HL-60/S4 (cell line): ENCODE measurements around the gene HOXD8.

Source experiments
- in situ Hi-C: fragments of 300-500 bp; cut with MboI; formaldehyde crosslinking; loops from 2 replicates; pipeline ENCODE4 v1.14.3; 2022; ENCODE audit warnings: low sequenced_read_pairs

Gene HOXD8

DNA sequence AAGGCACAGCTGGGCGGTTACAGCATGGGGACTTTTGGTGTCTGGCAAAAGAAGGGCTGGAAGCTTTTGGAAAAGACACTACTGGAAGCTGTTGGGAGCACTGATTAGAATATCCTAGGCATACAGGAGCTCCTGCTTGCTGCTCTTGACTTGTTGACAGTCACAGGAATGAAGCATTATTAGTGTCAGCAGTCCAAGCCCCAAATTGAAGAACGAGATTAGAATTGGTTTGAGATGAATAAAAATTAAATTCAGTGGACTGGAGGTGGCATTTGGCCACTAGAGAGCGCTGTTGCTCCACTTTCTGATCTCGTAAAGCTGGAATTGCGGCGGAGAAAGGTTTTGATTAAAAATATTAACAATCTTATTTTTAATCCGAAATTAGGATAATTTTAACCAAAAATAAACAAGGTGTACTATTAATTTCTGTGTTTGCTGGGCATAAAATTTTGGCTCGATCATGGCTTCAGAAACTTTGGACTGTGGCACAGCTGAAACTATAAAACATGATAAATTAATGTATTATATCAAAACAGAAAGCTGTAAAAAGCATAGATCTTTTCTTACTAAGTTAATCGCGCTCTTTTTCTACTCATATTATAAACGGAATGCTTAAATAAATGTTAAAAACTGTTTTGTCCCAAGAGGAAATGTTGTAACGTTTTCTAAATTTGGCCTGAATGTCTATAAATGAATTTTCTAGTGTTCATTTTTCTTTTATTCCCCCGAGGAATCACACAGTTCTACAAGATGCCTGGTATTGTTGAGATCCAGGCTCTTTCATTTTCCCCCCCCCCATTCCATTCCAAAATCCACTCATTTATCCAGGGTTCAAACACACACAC, 2.4 kb upstream of the HOXD8 start:
- in situ Hi-C loops = loop anchor here (10.0 to 25.0 kb wide), 4 partner anchors 335 to 1185 kb away; no protein-coding TSS in a partner anchor

DNA sequence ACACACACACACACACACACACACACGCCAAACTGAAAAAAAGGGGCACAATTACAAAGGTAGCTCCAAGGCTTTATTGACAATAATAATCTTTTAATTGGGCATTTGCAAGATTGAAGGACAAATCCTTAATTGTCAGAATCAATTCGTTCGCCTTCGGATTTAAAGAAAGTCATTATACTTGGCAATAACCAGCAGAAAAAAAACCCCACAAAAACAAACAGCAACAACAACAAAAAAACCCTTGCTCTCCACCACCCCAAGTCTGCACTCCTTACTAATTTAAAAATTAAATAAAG, 1.8 kb upstream of the HOXD8 start:
- in situ Hi-C loops = loop anchor here (10.0 to 25.0 kb wide), 4 partner anchors 335 to 1185 kb away; no protein-coding TSS in a partner anchor

DNA sequence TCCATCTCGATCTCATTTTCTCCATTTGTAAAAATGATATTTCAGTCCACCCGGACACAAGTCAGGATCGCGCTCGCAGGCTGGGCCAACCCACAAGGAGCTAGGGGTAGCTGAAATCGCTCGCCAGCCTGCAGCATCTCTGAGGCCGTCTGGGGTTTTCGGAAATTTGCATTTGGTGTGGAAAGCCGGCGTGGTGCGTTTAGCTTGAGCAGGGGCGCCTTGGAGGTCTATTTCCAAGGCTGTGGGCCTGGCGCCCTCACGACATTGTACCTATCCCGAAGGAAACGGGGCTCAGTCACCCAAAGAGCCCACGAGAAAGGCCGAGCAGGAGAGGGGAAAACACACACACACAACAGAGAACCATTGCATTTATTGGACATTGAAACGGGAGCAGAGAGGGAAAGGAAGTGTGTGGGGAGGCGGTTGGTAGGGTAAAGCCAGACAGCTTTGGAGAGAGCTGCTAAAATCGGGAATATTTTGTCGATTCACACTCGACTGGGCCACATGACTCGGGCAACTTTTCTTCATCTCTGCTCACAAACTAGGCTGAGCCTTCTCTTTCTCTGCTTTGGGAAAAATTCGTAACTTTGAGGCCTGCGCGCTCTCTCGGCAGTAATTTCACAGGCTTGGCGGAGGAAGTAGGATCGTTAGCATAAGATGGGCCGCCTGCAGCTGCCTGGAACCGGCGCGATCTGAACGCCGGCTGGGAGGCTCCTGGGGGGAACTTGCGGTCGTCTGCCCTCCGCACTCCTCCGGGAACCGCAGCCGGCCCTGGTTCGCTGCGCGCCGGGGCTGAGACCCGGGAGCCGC, 1.1 kb upstream of the HOXD8 start:
- in situ Hi-C loops = loop anchor here (10.0 to 25.0 kb wide), 4 partner anchors 334 to 1184 kb away; no protein-coding TSS in a partner anchor

DNA sequence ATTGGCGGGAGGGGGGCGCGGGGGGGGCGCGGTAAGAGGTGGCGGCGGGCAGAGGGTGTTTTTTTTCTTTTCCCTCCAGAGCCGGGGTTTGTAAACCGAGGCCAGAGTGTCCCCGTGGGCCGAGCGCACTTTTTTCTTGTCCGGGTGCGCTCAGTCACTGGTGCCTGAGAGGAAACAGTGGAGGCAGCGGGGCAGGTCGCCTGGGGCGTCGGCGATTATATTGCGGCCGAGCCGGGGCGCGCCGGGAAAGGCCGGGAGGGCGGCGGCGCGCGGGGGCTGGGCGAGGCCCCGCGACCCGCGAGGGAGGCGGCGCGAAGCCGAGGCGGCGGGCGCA, 275 bp downstream of the HOXD8 start:
- in situ Hi-C loops = loop anchor here (10.0 to 25.0 kb wide), 4 partner anchors 333 to 1183 kb away; no protein-coding TSS in a partner anchor

DNA sequence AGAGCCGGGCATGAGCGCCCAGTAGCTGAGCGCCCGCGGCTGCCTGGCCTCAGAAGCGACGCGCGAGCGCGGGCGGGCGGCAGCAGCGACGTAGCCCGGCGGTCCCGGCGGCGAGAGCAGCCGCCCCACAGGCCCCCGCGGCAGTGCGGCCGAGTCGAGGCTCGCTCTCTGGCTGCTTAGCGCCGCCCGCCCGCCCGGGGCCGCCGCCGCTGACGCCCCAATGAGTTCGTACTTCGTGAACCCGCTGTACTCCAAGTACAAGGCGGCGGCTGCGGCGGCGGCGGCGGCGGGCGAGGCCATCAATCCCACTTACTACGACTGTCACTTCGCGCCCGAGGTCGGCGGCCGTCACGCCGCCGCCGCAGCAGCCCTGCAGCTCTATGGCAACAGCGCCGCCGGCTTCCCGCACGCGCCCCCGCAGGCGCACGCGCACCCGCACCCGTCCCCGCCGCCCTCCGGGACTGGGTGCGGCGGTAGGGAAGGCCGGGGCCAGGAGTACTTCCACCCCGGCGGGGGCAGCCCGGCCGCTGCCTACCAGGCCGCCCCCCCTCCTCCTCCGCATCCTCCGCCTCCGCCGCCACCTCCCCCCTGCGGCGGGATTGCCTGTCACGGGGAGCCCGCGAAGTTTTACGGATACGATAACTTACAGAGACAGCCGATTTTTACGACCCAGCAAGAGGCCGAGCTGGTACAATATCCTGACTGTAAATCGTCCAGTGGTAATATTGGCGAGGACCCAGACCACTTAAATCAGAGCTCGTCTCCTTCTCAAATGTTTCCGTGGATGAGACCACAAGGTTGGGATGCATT, 847 bp downstream of the HOXD8 start:
- in situ Hi-C loops = loop anchor here (25.0 kb wide), 3 partner anchors 332 to 1182 kb away; no protein-coding TSS in a partner anchor

DNA sequence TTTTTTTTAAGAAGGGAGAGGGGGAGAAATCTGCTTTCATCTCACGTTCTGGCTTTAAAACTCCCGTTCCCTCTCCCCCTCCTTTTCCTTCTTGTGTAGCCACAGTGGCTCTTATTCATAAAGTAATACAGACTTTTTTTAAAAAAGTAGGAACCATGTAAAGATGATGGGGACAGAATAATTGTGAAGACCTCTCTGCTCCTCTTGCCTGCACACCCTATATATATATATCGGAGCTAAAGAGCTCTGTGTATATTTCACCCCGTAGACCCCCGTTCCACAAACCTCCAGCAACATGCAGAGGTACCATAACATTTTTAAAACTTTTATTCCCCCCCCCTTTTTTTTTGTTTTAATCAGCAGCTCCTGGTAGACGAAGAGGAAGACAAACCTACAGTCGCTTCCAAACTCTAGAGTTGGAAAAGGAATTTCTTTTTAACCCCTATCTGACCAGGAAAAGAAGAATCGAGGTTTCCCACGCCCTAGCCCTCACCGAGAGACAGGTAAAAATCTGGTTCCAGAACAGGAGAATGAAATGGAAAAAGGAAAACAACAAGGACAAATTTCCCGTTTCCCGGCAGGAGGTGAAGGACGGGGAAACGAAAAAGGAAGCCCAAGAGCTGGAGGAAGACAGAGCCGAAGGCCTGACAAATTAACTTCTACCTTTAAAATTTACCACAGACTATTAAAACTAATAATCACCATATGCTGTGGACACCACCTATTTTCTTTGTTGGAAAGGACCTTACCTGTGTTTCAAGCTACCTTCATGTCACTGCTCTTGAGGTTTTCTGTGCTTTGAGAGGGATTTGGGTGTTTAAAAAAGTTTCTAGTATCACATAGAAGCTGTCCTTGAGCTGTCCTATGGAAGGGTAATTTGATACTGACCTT, 1.7 kb downstream of the HOXD8 start:
- in situ Hi-C loops = loop anchor here (25.0 kb wide), 3 partner anchors 331 to 1181 kb away; no protein-coding TSS in a partner anchor

DNA sequence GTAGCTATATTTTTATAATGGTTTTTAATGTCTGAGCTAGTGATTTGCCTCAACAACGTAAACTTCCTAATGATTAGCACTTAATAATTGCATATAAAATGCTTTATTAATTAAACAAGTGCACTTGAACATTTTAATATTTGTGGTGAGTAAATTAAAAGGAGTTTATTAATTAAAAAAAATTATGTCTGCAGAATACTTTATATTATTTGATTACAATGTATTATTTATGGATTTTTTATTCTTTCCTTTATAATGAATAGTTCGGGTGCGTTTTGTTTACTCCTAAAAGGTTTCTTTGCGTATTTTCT, 2.3 kb downstream of the HOXD8 start:
- in situ Hi-C loops = loop anchor here (25.0 kb wide), 3 partner anchors 330 to 1180 kb away; no protein-coding TSS in a partner anchor

DNA sequence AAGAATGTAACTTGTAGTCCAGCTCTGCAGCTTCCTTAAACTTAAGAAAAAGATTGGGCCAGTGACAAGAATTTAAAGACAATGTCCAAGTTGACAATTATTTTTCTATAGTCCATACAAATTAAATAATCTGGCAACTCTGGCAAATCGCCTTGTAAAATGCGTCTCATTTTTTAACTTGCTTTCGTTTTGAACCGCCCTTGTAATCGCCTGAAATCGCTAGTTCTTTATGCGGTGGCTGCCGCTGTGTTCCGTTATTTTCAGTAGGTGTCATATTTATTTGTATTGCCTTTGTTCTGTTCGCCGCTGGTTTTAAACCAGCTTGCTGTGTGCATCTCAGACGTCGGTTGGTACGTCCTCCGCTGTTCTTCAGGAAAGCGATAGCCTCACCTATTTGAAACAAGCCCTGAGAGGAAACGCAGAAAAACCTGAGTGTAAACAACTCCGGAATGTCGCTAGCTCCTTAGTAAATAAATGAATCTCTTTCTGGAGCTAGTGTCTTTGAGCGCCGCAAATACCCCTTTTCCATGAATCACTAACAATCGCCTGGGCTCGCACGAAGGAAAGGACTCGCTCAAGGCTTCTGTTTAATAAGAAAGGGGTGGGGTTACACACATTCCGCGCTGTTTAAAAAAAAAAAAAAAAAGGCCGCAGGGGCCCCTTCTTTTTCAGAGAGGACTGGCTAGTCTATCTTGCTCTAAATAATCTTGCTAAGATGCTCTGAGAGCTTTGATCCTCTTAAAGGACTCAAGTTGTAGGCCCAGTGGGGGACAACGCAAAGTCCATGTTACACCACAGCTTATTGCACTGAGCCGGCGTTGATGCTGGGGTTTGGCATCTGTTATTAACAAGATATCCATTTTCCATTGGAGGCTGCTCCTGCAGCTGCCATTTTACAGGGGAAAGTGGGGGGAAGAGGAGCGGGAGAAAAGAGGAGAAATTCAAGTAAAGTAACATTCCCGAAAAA, 3.0 kb downstream of the HOXD8 start:
- in situ Hi-C loops = loop anchor here (25.0 kb wide), 3 partner anchors 330 to 1180 kb away; no protein-coding TSS in a partner anchor

DNA sequence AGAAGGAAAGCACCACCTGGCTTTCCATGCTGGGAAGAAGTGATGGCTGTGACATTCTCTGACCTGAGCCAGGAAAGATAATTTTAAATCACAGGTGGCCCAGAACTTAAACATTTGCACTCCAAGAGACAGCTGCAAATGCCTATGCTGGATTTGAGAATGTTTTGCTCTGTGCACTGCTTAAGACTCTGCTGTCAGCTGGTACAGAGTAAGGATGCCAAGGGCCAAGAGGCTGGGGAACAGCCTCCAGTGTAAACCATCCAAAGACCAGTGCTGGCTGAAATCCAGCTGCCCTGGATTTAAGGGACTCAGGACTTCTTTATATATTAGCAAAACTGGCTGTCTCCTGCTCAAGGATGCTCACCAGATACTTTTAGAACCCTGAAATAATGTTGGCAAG, 3.9 kb downstream of the HOXD8 start:
- in situ Hi-C loops = loop anchor here (25.0 kb wide), 3 partner anchors 329 to 1179 kb away; no protein-coding TSS in a partner anchor

DNA sequence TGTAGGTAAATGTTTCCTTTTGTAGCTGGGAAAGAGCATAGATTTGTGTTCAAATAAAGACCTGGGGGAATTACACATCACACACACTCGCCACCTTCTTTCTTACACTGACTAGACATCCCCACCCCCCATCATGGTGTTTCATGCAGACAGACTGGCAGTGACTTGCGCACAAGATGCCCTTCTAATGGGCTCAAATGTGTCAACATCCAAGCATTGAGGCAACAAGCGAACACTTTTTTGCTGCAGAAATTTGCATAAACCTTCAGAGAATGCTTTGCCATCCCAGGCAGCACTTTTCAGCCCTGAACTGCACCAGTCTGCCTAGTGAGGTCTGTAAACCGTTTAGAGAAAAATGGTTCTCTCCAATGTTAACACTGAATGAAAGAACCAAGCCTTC, 4.5 kb downstream of the HOXD8 start:
- in situ Hi-C loops = loop anchor here (25.0 kb wide), 3 partner anchors 328 to 1178 kb away; no protein-coding TSS in a partner anchor

DNA sequence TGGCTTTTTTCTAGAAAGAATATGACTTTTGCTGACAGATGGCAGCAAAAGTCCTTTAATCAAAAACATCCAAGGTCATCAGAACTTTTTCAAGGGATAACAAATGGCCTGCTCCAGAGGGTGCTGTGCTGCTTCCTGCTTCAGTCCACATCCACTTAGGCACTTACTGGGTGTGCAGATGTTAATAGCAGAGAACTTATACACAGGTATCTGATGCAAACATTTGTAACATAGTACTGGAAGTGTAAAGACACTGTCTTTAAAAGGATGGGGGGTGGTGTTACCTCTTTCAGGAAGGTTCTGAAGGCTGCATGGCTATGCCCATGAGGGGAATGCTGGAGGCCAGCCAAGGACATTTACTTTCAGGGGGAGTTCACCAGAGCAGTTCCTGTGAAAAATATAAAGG, 5.5 kb downstream of the HOXD8 start:
- in situ Hi-C loops = loop anchor here (25.0 kb wide), 3 partner anchors 327 to 1177 kb away; no protein-coding TSS in a partner anchor

DNA sequence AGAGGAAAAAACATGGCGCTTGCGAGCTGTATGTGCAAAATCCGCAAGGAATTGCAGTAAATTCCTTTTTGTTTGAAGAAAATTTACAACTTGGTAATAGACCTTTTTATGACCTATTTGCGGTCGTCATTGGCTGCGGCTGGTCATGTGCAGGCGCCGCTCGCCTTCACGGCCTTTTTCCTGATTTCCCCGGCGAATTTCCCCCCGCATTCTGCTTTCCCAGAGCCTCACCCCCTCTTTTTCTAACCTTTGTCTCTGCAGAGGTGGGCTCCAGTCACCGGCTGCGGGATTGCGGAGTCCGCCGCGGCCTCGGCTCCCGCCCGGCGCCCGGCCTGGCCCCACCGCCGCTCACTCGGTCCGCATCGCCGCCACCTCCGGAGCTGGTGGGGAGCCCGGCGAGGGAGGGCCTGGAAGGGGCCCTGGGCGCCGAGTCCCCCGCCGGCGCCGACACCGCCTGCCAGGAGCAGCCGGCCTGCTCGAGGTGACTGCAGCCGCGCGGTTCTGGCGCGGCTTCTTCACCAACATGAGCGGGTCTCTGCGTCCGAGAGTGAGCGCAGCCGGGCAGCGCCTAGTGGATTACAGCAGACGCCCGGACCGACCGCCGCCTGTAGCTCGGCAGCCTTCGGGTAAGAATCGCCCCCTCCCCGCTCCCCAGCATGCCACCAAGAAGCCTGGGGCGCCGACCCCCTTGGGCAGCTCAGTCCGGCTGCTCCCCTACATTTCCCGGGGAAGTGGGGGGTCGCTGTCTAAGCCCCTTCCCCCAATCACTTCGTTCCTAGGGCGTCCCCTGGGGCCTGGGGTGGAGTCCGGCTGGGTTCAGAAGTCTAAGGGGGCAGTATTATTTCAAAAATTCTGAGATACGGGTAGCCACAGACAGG, 7.1 kb downstream of the HOXD8 start:
- in situ Hi-C loops = loop anchor here (25.0 kb wide), 3 partner anchors 326 to 1176 kb away; no protein-coding TSS in a partner anchor

DNA sequence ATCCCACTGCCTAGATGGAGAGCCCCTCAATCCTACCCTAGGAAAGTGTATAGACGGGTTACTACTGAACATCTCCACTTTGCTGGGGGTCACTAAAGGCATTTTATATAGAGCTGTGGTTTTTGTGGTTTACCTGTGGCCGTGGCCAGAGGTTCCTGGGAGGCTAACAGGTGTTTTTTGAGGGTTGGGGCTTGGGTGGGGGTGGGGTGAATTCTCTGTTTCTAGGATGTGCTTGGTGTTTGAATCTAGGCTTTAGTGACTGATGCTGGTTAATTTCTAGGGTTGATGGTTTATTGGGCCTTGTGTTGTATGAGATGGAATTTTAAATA, 7.7 kb downstream of the HOXD8 start:
- in situ Hi-C loops = loop anchor here (25.0 kb wide), 3 partner anchors 325 to 1175 kb away; no protein-coding TSS in a partner anchor

DNA sequence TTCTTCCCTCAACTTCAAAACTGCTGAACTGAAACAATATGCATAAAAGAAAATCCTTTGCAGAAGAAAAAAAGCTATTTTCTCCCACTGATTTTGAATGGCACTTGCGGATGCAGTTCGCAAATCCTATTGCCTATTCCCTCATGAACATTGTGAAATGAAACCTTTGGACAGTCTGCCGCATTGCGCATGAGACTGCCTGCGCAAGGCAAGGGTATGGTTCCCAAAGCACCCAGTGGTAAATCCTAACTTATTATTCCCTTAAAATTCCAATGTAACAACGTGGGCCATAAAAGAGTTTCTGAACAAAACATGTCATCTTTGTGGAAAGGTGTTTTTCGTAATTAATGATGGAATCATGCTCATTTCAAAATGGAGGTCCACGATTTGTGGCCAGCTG, 8.4 kb downstream of the HOXD8 start:
- in situ Hi-C loops = loop anchor here (25.0 kb wide), 3 partner anchors 324 to 1174 kb away; no protein-coding TSS in a partner anchor

DNA sequence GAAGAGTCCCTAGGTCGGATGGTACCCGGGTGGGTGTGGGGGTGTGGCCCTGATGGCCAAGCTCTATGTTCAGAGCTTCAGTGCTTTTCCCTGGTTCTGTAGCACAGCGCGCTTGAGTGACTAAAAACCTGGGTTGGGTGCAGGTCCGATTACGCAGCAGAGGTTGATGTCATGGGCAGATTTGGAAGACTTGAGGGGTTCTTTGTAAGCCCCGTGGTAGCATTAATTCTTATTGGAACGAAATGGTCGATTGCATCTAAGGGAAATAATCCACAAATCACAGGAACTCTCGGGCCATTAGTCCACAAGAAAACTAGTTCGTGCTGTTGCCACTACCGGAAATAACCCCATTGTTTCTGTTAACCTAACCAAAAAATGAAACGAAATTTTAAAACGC, 9.0 kb downstream of the HOXD8 start:
- in situ Hi-C loops = loop anchor here (25.0 kb wide), 3 partner anchors 324 to 1174 kb away; no protein-coding TSS in a partner anchor

DNA sequence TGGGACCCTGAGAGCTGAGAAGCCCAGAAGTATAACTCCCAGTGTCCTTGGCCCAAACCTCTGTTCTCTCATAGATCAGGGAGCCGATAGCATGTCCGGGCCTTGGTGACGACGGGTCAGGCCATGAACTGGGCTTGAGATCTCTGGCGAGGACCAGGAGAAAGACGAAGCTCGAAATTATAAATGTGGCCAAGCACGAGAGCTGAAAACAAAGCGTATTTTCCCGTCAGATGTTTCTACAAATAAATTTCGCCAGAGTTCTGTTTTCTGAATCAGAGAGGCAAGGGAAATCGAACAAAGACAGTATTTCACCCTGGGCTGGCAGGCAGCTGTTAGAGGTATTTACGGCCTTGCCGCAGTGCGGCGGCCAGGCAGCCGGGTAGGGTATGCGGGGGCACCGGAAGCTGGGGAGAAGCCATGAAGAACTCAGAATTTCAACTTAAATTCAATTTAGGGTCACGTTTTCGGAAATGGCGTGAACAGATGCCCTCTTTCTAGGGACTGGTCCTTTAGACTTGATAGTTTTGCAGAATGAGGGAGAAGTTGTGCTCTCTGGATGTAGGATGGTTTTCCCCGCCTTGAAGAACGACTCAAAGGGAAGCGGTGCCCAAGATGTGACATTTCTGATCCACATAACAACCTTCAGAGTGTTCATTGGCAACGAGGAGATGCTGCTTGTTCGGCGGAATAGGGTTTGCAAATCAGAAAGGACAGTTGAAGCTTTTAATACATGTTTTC, 9.6 kb downstream of the HOXD8 start:
- in situ Hi-C loops = loop anchor here (25.0 kb wide), 3 partner anchors 323 to 1173 kb away; no protein-coding TSS in a partner anchor
